Measurements from ENCODE around the gene ALB. TPM values are rescaled to one million over a fixed set of nuclear protein-coding genes. Genes with fewer than 3 reads are reported as not detected.
"Not testable (repeated sequence)": the region's sequence is repeated elsewhere in the genome, so short reads cannot be mapped to it uniquely, and the experiment has no call there.

The ALB gene
- total RNA-seq, 1 donor from 2014 or later, result 11.6 TPM

DNA sequence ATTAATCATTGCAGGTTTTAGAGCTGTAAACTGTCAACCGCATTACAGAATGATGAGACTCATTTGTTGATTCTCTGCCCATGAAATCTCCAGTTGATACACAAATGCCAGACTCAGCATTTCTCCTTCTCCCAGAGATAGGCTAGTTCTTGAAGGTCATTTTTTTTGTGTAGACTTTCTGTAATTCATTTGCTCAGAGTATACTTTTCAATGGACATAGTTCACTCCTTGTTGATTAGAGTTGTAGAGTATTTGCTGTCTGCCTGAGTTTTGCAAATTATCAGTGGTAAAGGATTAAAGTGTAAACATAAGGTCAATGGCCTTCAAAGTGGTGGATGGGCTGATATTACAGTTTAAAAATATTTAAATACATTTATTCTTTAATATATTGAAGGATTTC is 15.2 kb upstream of the ALB start:
- Mint-ChIP-seq H3K4me3 (ENCODE audit: low read depth) (no peak overlapping the region), H3K4me1 (ENCODE audit: low read depth) (peaks cover 3% of the 10 kb centered on the region), H3K36me3 (ENCODE audit: insufficient read depth) (no peaks in the 10 kb centered on the region), H3K27me3 (no peaks in the 10 kb centered on the region), H3K9me3 (ENCODE audit: low read depth) (peaks cover 8% of the 10 kb centered on the region), H3K27ac (no peak overlapping the region)
- no peak for DNase-seq (ENCODE audit: low spot score, unreplicated experiment)
- TF ChIP-seq, protein P1, sequence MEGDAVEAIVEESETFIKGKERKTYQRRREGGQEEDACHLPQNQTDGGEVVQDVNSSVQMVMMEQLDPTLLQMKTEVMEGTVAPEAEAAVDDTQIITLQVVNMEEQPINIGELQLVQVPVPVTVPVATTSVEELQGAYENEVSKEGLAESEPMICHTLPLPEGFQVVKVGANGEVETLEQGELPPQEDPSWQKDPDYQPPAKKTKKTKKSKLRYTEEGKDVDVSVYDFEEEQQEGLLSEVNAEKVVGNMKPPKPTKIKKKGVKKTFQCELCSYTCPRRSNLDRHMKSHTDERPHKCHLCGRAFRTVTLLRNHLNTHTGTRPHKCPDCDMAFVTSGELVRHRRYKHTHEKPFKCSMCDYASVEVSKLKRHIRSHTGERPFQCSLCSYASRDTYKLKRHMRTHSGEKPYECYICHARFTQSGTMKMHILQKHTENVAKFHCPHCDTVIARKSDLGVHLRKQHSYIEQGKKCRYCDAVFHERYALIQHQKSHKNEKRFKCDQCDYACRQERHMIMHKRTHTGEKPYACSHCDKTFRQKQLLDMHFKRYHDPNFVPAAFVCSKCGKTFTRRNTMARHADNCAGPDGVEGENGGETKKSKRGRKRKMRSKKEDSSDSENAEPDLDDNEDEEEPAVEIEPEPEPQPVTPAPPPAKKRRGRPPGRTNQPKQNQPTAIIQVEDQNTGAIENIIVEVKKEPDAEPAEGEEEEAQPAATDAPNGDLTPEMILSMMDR (IDR thresholded peaks at IDR 0.05; ENCODE audit: unreplicated experiment), result no peak

DNA sequence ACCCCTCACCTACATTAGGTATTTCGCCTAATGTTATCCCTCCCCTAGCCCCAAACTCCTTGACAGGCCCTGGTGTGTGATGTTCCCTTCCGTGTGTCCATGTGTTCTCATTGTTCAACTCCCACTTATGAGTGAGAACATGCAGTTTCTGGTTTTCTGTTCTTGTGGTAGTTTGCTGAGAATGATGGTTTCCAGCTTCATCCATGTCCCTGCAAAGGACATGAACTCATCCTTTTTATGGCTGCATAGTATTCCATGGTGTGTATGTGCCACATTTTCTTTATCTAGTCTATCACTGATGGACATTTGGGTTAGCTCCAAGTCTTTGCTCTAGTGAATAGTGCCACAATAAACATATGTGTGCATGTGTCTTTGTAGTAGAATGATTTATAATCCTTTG is 14.4 kb upstream of the ALB start:
- H3K9me3 Mint-ChIP-seq (ENCODE audit: low read depth); H3K27ac Mint-ChIP-seq; H3K36me3 Mint-ChIP-seq (ENCODE audit: insufficient read depth); H3K4me1 Mint-ChIP-seq (ENCODE audit: low read depth); H3K27me3 Mint-ChIP-seq; H3K4me3 Mint-ChIP-seq (ENCODE audit: low read depth); DNase-seq (ENCODE audit: low spot score, unreplicated experiment): not testable (repeated sequence)

DNA sequence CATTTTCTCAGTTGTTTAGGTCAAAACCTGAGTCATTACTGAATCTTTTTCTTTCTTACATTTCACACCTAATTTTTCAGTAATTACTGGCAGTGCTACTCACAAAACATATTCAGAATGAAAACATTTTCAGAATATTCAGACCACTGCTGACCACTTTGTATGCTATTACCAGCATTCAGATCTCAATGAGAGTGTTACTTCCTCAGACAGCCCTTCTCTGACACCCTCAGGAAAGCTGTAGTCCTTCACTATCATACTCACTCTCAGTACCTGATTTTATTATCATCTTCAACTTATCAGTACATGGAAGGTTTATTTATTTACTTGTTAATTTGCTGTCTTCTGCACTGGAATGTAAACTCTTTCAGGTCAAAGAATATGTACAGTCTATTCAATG is 12.3 kb upstream of the ALB start:
- peaks cover 3% of the 10 kb centered on the region for H3K4me1 Mint-ChIP-seq (ENCODE audit: low read depth)
- TF ChIP-seq, protein P1 (IDR thresholded peaks at IDR 0.05; ENCODE audit: unreplicated experiment), result no peak

DNA sequence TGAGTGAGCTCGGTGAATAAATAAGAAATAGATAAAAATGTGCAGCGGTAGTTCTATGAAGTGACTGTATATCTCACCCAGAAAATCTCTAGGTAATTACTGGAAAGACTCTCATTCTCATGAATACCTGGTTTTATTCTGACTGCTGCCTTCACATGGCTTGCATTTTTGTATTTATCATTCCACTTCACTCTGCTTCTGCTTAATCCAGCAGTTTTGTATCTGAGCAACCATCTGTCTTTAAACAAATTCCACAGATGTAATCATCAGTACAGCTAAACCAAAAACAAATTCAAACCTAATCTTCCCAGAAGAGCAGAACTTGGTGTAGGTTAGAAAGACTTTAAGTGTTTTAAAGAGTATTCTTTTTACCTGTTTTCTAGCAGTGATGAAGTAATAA is 11.2 kb upstream of the ALB start:
- H3K27ac Mint-ChIP-seq, result no peak overlapping the region
- H3K4me3 Mint-ChIP-seq (ENCODE audit: low read depth), result no peak overlapping the region
- H3K36me3 Mint-ChIP-seq (ENCODE audit: insufficient read depth), result no peaks in the 10 kb centered on the region
- no peak for DNase-seq (ENCODE audit: low spot score, unreplicated experiment)
- no peaks in the 10 kb centered on the region for H3K9me3 Mint-ChIP-seq (ENCODE audit: low read depth)
- TF ChIP-seq, protein P1 (IDR thresholded peaks at IDR 0.05; ENCODE audit: unreplicated experiment), result no peak
- H3K27me3 Mint-ChIP-seq, result no peaks in the 10 kb centered on the region
- H3K4me1 Mint-ChIP-seq (ENCODE audit: low read depth), result peaks cover 6% of the 10 kb centered on the region

More for the DNA sequence above, 12.3 kb upstream of the ALB start:
- H3K36me3 Mint-ChIP-seq (ENCODE audit: insufficient read depth), result no peaks in the 10 kb centered on the region
- no peak for DNase-seq (ENCODE audit: low spot score, unreplicated experiment)
- H3K27ac Mint-ChIP-seq, result no peak overlapping the region
- no peak overlapping the region for H3K4me3 Mint-ChIP-seq (ENCODE audit: low read depth)
- no peaks in the 10 kb centered on the region for H3K9me3 Mint-ChIP-seq (ENCODE audit: low read depth)
- H3K27me3 Mint-ChIP-seq, result no peaks in the 10 kb centered on the region

DNA sequence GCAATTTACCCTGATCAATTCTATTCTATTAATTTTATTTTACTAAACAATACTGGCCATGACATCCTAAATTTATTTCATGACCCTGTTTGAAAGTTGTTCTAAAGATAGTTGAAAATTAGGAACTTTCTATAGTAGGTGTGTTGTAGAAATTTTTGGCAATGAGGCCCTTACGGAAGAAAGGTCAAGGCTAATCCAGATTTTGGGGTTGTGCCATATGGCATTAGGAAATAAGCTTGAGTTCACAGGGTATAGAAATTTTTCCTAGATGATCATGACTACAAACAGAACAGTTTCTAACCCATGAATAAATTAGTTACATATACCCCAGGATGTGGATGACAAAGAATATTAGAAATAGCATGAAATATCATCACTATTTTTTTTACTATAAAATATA is 7.8 kb upstream of the ALB start:
- H3K27me3 Mint-ChIP-seq, result no peaks in the 10 kb centered on the region
- H3K4me1 Mint-ChIP-seq (ENCODE audit: low read depth), result peaks cover 6% of the 10 kb centered on the region
- H3K36me3 Mint-ChIP-seq (ENCODE audit: insufficient read depth), result no peaks in the 10 kb centered on the region
- TF ChIP-seq, protein P1 (IDR thresholded peaks at IDR 0.05; ENCODE audit: unreplicated experiment), result no peak
- no peaks in the 10 kb centered on the region for H3K9me3 Mint-ChIP-seq (ENCODE audit: low read depth)
- H3K4me3 Mint-ChIP-seq (ENCODE audit: low read depth), result no peak overlapping the region
- H3K27ac Mint-ChIP-seq, result no peak overlapping the region
- no peak for DNase-seq (ENCODE audit: low spot score, unreplicated experiment)

DNA sequence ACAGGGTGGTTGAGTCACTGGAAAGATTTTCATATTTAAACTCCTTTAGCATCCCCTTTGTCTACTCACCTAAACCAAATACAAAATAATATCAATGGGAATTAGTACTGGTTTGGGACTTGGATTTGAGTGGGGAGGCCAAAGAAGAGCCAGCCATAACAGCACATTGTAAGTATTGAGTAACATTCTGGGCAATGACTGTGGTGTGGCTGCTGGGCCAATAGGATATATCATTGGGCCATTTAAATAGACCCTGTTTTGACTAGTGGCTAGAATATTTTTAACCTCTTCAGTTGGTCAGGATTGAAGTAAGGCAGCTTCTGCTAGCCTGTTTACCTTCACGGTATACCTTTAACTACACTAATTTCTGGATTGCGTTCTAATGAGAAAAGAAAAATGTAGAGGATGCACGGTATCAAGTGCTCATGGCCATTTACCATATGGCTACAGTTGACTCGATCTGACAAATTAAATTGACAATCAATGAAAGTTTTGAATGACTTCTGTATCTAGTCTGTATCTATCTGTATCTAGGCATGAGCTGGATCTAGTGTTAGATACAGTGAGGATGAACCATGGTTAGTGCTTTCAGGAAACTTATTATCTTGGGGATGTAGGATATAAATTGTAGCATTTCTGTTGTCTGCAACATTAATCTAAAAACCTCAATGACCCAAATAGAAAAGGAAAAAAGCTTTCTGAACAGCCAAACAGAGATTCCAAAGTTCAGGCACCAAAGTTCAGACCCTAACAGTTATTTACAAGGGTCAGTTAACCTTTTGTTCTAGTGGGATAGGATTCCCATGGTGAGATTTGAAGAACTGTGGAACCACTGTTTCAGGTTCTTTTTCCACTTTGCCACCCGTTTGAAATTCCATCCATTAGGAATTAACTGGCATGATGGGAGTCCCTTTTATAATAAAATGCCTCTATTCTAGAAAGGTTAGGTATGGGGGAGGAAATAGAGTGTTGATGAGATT is 6.8 kb upstream of the ALB start:
- H3K27ac Mint-ChIP-seq, result no peak overlapping the region
- TF ChIP-seq, protein P1 (IDR thresholded peaks at IDR 0.05; ENCODE audit: unreplicated experiment), result no peak
- H3K9me3 Mint-ChIP-seq (ENCODE audit: low read depth), result no peaks in the 10 kb centered on the region
- H3K4me3 Mint-ChIP-seq (ENCODE audit: low read depth), result no peak overlapping the region
- H3K27me3 Mint-ChIP-seq, result no peaks in the 10 kb centered on the region
- no peak for DNase-seq (ENCODE audit: low spot score, unreplicated experiment)
- no peaks in the 10 kb centered on the region for H3K36me3 Mint-ChIP-seq (ENCODE audit: insufficient read depth)
- H3K4me1 Mint-ChIP-seq (ENCODE audit: low read depth), result peaks cover 6% of the 10 kb centered on the region

Data from progenitor cell of endocrine pancreas (in vitro differentiated cells).